ENCODE measurements around the gene TAF1C.
A peak's percentile ranks its signal among the peaks of the same experiment; 100 is the strongest.
"Not testable (repeated sequence)": the region's sequence is repeated elsewhere in the genome, so short reads cannot be mapped to it uniquely, and the experiment has no call there.

Gene TAF1C, protein sequence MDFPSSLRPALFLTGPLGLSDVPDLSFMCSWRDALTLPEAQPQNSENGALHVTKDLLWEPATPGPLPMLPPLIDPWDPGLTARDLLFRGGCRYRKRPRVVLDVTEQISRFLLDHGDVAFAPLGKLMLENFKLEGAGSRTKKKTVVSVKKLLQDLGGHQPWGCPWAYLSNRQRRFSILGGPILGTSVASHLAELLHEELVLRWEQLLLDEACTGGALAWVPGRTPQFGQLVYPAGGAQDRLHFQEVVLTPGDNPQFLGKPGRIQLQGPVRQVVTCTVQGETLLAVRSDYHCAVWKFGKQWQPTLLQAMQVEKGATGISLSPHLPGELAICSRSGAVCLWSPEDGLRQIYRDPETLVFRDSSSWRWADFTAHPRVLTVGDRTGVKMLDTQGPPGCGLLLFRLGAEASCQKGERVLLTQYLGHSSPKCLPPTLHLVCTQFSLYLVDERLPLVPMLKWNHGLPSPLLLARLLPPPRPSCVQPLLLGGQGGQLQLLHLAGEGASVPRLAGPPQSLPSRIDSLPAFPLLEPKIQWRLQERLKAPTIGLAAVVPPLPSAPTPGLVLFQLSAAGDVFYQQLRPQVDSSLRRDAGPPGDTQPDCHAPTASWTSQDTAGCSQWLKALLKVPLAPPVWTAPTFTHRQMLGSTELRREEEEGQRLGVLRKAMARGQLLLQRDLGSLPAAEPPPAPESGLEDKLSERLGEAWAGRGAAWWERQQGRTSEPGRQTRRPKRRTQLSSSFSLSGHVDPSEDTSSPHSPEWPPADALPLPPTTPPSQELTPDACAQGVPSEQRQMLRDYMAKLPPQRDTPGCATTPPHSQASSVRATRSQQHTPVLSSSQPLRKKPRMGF

DNA sequence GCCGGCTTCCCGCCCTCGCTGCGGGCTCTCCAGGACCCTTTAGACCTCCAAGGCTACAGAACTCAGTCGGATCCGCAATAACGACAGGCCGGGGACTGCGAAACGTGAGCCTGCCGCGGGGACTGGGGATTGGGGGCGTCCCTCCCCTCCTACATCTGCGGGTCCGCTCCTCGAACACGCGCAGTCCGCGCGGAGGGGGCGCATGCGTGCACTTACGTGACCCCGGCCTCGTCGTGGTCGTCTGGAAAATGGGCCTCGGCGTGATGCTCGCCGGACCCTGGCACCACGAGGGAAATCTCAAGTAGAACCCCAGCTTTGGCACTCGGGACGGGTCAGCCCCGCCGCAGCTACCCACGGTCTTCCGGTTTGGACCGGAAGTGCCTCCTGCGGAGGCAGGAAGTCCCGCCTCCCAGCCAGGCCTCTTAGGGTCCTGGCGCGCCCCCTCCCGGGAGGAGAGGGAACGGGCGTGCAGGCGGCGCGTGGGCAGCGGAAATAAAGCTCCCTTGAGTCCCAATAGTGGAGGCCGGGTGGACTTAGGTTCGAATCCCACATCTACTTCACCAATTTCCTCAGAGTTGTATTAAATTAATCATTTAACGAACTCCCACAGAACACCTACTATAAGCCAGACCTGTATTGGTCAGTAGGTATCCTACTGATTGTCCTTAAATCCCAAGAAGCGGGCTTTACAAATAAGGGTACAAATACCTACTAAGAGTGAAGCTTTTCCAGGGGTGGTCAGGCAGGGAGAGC, at the start of gene TAF1C:
Gene TAF1C (minus strand): TSS at position 373 of the 753 bp plus-strand sequence. CDS start 2,069 bp downstream, outside the sequence.
- peak; percentile 92 for DNase-seq

DNA sequence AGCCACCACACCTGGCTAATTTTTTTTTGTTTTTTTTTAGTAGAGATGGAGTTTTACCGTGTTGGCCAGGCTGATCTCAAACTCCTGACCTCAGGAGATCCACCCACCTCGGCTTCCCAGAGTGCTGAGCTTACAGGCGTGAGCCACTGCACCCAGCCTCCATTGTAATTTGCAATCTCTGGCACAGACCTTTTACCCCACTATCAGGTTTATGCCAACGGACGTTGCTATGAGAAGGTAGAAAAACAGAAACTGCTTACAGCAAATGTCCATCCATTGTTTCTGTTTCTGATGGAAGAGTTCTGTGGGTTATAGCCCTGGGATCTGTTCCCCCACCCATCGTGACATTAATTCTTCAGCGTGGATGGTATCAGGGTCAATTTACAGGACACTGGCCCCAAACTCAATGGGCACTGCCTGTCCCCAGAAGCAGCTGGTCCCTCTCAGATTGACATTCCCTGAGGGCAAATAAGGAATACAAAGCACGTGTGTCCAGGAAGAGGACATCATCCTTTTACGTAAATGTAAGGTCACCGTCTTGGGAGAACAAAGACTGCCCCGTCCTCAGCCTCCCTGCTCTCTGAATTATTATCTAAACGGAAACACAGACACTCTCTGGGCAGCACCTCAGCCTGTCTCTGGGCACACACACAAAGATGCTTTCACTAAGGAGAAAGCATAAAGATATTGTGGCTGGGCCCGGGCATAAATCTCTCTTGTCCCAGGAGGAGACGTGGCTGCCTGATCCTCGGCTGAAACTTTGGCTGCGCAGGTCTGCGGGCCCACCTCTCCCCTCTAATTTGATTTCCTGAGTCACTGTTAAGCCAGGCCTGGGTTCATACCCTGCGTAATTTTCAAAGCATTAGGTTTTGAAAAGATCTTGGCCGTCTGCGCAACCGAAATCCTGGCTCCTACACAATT, 47.7 kb upstream of the TAF1C start:
- DNase-seq = no peak

DNA sequence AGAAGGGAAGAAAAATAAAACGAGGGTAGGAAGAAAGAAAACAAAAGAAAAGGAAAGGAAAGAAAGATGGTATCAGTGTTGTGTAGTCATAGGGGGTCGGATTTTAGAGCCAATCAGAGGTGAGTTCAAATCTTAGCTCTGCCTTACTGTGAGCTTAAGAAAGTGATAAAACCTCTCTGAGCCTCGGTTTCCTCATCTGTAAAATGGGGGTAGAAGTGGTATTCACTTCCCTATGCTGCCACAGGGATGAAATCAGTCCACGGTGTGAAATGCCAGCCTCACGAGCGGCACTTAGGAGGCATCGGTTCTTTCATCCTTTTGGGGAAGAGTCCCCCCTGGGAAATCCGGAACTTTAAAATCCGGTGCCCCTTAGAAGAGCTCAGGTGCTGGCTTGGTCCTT, 46.9 kb upstream of the TAF1C start:
- no peak for DNase-seq

DNA sequence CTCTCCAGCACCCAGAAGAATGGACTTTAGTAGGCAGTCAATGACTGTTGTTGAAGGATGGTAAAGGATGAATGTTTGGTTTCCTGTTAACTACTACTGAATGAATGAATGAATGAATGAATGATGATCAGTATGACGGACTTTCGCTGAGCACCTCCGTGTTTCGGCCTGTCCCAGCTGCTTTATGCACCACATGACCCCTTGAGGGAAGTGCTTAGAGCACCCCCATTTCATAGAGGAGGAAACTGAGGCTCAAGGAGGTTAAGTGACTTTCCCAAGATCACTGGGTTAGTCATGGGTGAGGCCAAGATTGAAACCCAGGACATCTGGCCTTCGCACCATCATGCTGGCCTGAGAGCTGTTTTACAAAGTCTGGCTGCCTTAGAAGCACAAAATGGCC, 46.1 kb upstream of the TAF1C start:
- no peak for DNase-seq

DNA sequence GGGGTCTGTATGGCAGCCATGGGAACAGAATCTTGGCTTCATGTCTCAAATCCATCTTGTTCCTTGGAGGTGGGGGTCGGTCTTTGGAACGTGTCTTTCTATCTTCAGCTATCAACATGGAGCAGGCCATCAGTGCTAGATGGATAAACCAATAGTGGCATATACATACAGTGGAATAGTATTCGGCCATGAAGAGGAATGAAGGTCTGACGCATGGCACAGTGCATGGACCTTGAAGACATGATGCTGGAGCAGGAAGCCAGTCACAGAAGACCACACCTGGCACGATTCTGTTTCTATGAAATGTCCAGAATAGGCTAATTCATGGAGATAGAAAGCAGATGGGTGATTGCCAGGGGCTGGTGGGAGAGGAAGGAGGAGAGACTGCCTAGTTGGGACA, 45.2 kb upstream of the TAF1C start:
- no peak for DNase-seq

DNA sequence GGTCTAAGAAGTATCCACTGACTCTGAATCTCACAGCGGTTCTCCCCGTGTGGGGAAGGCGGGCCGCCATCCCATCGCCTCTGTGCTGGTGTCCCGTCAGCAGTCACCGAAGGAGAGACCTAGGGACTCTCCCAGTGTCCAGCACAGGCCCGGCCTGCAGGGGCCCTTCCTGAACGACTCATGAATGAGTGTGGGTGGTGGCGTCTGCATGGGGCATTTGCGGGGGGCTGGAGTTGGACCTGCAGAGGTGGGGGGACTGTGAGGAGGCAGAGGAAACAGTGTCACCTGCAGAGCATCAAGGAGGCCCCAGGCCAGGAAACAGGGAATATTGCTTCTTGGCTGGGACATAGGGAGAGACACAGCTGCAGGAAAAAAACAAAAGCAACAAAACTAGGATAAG, 42.6 kb upstream of the TAF1C start:
- no peak for DNase-seq

DNA sequence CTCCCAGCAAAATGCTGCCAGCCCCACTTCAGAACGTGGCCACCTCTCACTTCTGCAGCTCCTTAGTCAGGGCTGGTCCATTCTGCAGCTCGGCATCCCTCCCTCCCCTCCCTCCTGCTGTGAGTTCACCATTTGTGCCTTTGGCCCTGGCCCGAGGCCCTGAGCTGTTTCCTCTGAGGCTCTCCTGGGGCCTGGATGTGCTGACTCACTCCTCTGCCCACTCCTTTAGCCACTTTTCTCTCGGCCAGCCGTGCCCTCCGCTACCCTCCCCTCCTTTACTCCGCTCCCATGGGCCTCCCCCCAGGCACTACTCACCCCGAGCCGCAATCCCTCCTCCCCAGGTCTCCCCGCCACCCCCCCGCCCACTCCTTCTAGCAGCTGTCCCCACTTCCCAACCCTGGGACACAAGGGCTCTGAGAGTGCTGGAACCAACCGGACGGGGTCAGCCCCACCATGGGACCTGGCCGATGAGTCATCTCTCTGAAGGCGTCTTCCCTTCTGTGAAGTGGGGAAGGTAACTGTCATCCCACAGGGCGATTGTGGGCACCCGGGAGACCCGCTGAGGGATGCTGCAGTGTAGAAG, 41.5 kb upstream of the TAF1C start:
- DNase-seq = peak; percentile 12

DNA sequence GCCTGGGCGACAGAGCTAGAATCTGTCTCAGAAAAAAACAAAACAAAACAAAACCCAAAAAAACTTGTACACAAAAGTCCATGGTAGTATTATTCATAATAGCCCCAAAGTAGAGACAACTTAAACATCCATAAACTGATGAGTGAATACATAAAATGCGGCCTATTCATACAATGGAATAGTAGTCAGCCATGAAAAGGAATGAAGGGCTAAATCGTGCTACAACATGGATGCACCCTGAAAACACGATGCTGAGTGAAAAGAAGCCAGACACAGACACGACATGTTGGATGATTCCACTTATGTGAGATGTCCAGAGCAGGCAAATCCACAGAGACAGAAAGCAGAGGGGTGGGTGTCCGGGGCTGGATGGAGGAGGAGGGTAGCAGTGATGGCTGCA, 40.7 kb upstream of the TAF1C start:
- no peak for DNase-seq

DNA sequence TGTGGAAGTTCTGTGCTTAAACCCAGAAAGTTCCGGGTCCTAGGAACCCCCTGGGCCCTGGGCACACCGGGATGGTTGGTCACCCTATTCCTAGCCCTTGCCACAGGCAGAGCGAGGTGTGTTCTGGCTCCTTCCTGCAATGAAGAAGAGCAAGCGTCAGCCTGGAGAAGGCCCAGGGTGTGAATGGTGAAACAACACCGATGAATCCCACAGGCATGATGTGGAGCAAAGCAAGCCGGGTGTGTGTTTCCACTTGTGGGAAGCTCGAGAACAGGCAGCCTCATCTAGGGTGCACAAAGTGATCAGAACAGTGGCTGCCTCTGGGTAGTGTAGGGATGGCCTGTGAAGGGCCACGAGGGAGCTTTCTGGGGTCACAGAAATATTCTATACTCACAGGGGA, 39.2 kb upstream of the TAF1C start:
- no peak for DNase-seq

DNA sequence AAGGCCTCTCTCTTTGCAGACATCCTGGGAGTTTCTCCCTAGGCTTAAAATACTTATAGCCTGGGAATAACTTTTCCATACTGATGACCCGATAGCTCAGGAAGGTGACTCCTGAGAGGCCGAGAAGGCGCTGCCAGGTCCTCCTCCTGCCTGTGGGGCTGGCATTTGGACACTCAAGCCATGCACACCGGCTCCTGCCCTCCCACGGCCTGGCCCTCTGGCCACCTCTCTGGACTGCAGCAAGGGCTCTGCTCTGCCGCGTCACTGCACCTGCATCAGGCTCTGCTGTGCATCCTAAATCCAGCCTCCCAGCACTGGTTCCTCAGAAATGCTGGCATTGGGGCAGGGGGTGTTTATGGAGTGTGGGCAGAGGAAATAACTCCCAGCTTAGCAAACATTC, 38.7 kb upstream of the TAF1C start:
- DNase-seq = no peak

DNA sequence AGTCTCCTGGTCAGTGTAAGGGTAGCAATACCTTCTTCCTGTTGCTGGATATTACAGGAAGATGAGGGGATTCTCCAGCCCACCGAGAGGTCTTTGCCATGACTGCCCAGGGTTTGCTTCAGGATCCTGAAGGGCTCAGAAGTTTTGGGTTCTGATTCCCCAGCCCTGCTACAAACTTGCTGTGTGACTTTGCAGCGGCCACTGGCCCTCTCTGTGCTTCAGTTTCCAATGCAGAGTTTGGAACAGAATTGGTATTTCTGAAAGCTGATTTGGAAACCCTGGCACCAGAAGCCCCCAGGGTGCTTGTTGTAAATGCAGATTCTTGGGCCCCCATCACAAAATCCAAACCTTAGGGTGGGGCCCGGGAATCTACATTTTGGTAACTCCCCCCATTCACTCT, 38.3 kb upstream of the TAF1C start:
- DNase-seq = no peak

DNA sequence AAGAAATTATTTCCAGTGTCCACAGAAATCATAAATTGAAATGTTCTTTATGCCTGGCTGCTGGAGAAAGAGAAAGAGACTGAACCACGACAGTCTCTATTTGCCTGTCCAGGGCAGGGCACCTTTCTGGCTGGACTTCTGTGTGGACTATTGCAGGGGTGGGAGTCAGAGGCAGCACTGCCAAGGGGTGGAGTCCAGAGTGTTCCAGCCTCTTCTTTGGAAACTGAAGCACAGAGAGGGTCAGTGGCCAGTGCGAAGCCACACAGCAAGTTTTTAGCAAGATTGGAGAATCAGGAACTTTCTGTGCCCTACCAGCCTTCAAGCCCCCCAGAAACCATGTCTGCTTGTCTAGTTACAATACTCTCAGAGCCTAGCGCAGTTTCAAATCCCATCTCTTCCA, 37.7 kb upstream of the TAF1C start:
- no peak for DNase-seq

DNA sequence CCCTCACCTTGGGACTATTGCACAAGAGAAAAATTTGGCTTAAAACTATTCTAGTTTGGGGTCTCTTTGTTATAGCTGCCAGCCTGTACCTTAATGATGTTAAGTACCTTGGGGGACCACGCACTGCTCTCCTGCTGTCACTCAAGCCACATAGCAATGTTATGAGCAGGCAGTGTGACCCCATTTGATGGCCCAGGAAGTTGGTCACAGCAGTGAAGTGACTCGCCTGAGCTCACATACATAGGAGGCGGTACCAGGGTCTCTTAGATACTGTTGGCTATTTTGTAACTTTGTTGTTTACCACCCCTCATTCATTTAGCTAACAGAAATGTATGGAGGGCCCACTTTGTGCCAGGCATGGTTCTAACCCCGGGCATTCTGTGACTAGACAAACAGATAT, 36.6 kb upstream of the TAF1C start:
- no peak for DNase-seq

DNA sequence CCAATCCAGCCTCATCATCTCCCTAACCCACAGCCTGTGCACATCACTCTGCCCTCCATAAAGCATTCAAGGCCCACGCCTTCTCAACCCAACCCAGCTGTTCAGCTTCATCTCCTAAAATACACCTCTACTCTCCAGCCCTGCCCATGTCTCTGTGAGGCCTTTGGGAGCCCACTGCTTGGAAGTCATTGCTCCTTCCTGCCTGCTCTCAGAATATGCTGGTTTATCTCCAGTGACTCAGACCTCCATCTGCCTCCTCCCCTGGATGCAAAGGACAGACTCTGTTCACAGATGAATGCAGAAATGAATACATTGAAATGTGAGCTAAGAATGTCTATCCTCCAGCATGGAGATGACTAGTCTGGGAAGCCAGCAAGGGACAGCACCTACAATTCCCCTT, 34.0 kb upstream of the TAF1C start:
- DNase-seq = no peak

DNA sequence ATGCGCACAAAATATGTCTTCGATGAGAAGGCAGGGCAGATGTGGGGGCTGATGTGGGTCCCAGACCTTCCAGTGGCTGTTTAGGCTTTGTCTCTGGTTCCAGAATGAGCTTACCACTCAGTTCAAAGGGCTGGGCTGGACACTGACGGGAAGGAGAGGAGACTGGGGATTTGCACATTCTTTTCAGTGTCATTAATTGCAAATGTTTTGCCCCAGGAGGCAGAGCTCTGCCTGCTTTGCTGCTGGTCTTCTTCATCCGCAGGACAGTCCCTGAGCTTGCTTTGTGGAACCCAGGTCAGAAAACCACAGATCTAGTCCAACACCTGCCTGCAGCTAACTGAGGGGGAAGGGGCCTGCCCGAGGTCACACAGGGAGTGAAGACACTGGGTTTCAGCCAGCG, 32.1 kb upstream of the TAF1C start:
- DNase-seq = no peak

DNA sequence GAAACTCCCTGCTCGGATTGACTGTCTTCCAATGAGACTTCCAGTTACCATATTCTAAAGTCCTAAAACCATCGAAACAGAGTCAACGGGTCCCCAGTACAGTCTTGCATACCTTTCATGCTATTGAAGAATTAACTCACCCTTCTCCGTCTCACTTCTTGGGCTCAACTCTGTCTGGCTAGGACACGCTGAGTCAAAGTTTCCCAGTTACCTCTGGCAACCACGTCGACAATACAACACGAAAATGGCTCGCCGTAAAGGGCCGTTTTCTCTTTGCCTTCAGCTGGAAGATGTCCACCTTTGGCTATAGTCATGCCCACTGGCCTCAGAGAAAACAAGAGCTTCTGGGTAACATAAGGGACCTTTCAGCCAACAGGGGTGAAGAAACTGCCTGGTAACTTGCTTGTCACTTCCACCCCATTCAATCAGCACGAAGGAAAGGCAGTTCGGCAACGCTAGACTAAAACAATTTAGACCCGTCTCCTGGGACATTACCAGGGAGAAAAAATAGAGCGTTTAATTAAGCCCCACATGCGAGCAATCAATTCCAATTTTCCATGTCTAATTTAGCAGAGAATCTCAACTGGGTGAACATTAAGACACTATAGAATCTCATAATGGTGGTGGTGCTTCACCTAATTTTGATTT, 31.4 kb upstream of the TAF1C start:
- DNase-seq = no peak

DNA sequence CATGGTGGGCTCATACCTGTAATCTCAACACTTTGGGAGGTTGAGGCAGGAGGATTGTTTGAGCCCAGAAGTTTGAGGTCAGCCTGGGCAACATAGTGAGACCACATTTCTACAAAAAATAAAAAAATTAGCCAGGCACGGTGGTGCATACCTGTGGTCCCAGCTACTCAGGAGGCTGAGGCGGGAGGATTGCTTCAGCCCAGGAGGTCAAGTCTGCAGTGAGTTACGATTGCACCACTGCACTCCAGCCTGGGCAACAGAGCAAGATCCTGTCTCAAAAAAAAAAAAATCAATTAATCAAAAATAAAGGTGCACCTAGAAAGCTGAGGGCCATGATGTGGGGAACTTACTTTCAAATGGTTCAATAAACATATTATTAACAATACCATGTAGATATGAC, 29.3 kb upstream of the TAF1C start:
- not testable (repeated sequence) for DNase-seq

DNA sequence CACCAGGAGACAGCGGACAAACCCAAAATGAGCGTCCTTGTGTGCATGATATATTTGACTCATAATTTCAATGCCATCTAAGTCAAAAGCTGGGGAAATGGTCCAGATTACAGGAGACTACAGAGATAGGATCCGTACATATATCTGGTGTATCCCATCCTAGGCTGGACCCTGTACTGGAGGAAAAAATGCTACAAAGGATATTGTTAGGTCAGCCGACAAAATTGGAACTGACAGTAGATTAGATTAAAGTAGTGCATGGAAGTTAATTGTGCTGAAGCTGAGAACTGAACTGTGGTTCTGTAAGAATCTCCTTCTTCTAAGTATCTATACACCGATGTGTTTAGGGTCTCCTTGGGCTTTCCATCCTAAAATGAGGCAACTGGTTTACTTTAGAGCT, 28.7 kb upstream of the TAF1C start:
- DNase-seq = no peak

DNA sequence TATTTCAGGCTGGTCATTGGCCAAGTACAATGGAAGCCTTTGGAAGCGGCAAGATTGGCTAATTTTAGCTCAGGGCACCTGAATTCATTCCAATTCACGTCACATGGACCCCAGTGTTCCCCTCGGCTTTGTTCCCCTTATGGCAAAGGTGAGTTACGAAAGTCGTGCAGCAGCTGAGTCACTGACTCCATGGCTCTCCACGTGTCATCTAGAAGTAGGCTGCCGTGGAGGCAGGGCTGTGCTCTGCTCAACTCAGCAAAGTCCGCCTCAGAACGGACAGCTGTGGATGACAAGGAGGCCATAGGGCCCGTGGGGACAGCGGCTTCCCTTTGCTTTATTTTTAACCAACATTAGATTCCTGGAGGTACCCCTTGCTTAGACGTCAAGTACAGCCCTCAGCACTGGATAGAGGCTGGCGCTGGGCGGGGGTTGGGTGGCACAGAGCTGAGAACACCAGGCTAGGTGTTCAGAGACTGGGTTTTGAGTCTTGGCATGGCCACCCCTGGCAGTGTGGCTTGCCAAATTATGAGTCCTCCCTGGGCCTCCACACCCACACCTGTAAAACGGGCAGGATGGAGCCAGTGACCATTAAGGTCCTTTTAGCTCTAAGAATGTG, 27.7 kb upstream of the TAF1C start:
- DNase-seq = no peak

DNA sequence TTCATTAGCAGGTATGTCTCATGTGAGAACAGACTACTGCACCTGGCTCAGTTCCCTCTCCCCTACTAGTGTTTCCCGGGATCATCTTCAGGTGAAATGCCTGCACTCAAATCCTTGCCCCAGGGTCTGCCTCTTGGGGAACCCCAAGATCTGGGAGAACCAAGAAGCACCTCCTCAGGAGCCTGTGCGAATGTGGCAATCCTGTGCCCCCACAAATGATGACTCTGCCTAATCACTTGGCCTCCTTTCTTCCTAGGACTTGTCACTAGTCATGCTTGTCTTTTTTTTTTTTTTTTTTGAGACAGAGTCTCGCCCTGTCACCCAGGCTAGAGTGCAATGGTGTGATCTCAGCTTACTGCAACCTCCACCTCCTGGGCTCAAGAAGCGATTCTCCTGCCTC, 25.8 kb upstream of the TAF1C start:
- DNase-seq = no peak

DNA sequence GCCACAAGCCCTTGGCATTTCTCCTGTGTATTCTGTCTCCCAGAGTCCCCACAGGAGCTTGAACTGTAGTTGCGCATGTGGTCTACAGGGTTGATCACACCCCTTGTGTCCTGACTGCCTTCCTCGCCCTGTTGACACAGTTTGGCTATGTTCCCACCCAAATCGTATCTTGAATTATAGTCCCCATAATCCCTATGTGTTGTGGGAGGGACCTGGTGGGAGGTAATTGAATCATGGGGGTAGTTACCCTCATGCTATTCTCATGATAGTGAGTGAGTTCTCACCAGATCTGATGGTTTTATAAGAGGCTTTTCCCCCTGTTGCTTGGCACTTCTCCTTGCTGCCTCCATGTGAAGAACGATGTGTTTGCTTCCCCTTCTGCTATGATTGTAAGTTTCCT, 25.3 kb upstream of the TAF1C start:
- DNase-seq = no peak
